GM18861 (cell line): ENCODE results near the gene HRK.
"Not testable (repeated sequence)": the region's sequence is repeated elsewhere in the genome, so short reads cannot be mapped to it uniquely, and the experiment has no call there.

Experiments used
- ATAC-seq: cut with Tn5 transposase; IDR thresholded peaks from one replicate; pipeline ENCODE4 v1.9.1; 2021; ENCODE audit not compliant: unreplicated experiment

Gene HRK

DNA sequence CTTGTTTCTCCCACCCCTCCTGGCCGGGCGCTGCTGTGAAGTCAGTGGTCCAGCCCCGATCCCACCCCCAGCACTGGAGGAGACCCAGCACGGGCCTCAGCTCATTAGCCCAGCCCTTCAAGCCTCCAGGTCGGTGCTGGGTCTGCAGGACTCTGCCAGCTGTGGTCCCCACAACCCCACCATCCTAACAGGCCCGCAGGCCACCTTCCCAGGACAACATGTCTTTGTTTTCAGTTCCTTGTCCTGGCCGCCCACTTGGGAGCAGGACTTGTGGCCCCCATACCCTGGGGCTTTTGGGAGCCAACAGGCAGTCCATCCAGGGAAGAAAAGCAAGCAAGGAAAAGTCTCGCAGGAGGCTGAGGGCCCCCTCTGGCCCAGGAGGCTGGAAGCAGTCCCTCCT lies 60.0 kb downstream of the HRK start:
- no peak for ATAC-seq

GRCh38 chr12:116820064-116820656 lies 61.1 kb downstream of the HRK start:
- no peak for ATAC-seq

DNA sequence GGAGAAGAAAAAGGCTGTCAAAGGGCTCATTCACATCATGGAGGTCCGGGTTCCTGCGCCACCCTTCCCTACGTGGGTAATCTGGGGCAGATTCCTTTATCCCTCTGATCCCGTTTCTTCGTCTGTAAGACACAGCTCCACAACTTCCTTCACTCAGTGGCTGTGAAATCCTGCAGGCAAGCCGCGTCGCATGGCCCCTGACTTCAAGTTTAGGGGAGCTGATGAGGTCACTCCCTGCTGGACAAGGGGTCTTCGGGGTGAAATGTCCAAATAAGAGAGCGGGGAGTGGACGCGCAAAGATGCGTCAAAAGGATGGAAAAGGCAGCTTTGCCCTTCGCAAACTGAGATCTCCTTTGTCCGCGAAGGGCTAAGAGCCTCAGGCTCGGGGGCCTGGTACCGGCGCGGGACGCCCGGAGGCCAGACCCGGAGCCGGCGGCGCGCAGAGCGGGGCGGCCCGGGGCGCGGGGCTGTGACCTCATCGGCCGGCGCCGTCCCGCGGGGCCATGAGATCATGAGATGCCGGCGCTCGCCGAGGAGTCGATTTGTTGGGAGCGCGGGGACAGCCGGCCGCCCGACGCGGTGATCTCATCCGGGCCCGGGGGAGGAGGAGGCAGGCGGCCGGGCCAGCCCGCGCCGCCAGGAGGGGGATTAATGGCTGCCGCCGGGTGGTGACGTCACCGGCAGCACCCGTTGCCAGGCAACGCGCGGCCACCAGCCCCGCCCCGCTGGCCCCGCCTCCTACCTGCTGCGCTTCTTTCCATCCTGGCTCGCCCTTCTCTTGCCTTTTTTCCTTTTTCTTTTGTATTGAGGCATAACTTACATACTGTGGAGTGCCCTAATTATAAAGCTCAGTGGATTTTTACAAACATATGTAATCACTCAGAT lies 62.1 kb downstream of the HRK start:
- peak; percentile 84 for ATAC-seq

DNA sequence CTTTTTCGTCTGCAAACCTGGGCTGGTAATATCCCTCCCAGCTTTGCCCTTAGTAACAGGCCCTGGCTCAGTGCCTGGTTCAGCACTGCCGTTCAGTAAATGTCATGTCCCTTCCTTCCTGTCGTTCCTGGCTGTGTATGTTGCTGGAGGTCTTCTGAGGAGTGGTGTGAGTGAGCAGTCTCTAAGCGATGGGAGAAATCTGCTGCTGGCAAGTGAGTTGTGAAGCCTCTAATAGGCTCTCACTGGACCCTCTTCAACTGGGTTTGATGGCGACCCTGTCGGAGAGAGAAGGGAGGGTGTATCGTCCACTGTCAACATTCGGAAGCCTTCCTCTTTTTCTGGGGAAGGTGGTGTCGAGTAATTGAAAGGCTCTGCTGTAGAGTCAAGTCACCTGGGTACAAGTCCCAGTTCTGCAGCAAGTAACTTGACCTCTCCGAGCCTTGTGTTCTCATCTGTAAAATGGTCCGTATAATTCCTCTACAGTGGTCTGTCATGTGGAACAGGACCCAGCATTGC lies 62.8 kb downstream of the HRK start:
- no peak for ATAC-seq

DNA sequence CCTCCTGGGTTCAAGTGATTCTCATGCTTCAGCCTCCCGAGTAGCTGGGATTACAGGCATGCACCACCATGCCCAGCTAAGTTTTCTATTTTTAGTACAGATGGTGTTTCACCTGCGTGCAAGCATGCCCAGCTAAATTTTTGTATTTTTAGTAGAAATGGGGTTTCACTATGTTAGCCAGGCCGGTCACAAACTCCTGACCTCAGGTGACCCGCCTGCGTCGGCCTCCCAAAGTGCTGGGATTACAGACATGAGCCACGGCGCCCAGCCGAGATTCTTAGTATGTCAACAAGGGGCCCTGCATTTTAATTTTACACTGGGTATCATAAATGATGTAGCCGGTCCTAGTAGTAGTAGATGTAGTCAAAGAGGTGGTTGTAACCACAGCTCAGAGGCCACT lies 66.5 kb downstream of the HRK start:
- not testable (repeated sequence) for ATAC-seq

GRCh38 chr12:116813271-116814041 lies 67.8 kb downstream of the HRK start:
- ATAC-seq, result no peak

DNA sequence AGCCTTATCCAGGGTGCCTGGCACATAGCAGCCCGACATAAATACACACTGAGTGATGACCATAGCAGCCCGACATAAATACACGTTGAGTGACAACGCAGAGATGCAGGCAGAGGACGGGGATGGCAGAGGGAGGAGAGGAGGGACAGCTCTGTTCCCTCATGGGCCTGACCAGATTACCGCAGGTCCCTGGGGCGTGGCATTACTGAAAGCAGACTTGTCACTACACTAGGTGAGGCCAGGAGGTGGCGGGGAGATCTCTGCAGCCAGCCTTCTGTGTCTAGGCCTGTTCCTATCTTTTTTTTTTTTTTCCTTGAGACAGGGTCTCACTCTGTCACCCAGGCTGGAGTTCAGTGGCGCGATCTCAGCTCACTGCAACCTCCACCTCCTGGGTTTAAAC lies 69.0 kb downstream of the HRK start:
- ATAC-seq, result no peak

DNA sequence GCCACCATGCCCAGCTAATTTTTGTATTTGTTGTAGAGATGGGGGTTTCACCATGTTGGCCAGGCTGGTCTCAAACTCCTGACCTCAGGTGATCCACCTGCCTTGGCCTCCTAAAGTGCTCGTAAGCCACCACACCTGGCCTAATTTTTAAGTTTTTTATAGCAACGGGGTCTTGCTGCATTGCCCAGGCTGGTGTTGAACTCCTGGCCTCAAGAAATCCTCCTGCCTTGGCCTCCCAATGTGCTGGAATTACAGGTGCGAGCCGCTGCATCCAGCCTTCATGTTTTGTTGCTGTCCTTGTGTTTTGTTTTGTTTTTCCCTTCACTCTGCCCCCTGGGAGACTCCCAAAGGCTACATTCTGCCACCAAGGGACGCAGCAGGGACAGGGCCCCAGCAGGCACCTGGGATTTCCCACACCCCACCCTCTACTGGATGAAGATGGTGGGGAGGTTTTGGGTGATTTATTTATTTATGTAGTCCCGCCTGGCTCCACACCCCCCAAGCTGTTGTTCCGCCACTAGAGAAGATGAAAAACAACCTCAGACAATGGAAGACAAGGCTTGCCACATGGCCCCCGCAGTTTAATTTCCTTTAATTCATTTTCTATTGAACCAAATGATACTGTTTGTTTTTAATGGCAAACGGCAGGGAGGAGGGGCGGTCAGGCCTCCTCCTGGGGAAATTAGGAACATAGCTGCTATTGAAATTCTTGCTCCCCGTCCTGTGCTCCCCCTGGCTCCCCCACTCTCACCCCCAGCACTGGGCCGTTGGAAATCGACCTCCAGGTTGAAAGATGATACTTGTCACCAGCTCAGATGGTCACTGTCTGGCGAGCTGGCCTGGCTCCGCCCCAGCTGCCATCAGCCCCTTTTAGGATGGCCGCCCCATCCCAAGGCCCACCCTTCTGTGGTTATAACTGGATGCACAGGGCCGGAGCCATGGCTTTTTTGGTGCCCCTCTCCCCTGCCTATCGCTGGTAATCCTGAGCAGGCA lies 72.8 kb downstream of the HRK start:
- no peak for ATAC-seq

GRCh38 chr12:116807546-116807945 lies 73.7 kb downstream of the HRK start:
- no peak for ATAC-seq

DNA sequence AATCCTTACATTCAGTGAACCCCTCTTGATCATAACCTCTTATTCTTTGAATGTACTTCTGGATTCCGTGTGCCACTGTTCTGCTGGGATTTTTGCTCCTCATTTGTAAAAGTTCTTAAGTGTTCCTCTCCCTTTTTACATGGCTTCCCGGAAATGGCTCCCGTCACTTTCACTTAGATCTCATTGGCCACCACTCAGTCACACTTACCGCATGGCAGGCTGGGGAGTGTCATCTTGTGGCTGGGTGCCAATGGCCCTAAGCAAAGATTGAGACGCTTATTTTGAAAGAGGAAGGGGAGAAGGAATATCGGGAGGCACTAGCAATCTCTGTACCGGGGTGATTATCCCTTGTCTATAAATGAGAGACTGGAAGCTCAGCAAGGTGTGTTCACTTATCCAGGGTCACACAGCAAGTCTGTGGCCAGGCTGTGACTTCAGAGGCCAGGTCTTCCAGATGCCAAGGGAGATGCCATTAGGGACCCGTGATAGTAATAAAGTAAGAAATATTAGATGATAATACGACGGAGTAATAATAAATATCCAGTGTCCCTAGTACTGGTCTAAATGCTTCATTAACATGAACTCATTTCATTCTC lies 74.3 kb downstream of the HRK start:
- no peak for ATAC-seq
